Endothelial cell of umbilical vein (primary cell): ENCODE data around the gene TEKTIP1. TPM values are rescaled to one million over a fixed set of nuclear protein-coding genes. Genes with fewer than 3 reads are reported as not detected.
"Not testable (repeated sequence)": the region's sequence is repeated elsewhere in the genome, so short reads cannot be mapped to it uniquely, and the experiment has no call there.

ENCODE experiments used
- BruUV-seq: library from RNA; stranded (reverse); fragments of 400-500 nt; replicated peaks from 2 replicates; lab custom pipeline; 2021; lab: Mats Ljungman, UMichigan
- CTCF ChIA-PET: fragments of 300-600, 350-600 bp; sonication (Branson Sonifier 250); formaldehyde crosslinking; loops from one replicate; lab custom pipeline; 2021; ENCODE audit warnings: antibody characterized with exemption, inconsistent platforms; lab: Charles Lee
- POLR2A ChIA-PET: fragments of 300-600, 350-600 bp; sonication (Branson Sonifier 250); formaldehyde crosslinking; loops from one replicate; lab custom pipeline; 2021; ENCODE audit warnings: antibody characterized with exemption, inconsistent platforms; lab: Charles Lee
- DNase-seq: peaks from one replicate; pipeline ENCODE4 v3.0.0-alpha.2; 2011; ENCODE audit warnings: low read depth, low spot score
- FAIRE-seq: peaks from 2 replicates; lab custom pipeline; 2011; peaks lifted over from hg19 to GRCh38; lab: Jason Lieb, UNC
- H2AFZ ChIP-seq: 2 replicates; pipeline ENCODE4 v1.6.0; 2012; ENCODE audit warnings: low read depth, low read length, control low read depth, inconsistent platforms
- H3K27ac ChIP-seq: 2 replicates; pipeline ENCODE4 v1.5.1; 2011; ENCODE audit warnings: low read depth, mild to moderate bottlenecking, control low read depth, low read length, moderate library complexity; ENCODE audit not compliant: insufficient read depth
- H3K27me3 ChIP-seq, 2 experiments: 2 replicates each; pipeline versions ENCODE4 v1.6.0 to v1.6.1; 2011; ENCODE audit warnings: low read length in 2 of 2, mixed read lengths in 1 of 2; ENCODE audit not compliant: control insufficient read depth in 2 of 2, insufficient read depth in 2 of 2
- H3K36me3 ChIP-seq, 2 experiments: 2 replicates in 1 of 2; 3 replicates in 1 of 2; pipeline ENCODE4 v1.5.1; 2011; ENCODE audit warnings: low read length in 2 of 2, mild to moderate bottlenecking in 1 of 2, moderate library complexity in 1 of 2; ENCODE audit not compliant: control insufficient read depth in 2 of 2, insufficient read depth in 2 of 2; ENCODE audit errors: extremely low read depth in 1 of 2
- H3K4me1 ChIP-seq: 3 replicates; pipeline ENCODE4 v1.5.1; 2011; ENCODE audit warnings: mild to moderate bottlenecking, low read length; ENCODE audit not compliant: control insufficient read depth, insufficient read depth; ENCODE audit errors: extremely low read depth
- H3K4me2 ChIP-seq: 2 replicates; pipeline ENCODE4 v1.6.1; 2011; ENCODE audit warnings: low read length, control low read depth, mixed read lengths; ENCODE audit not compliant: insufficient read depth
- H3K4me3 ChIP-seq, 3 experiments: fragments of 200-600 bp in 1 of 3; sonication (generic), shearing (Covaris generic) in 1 of 3; replicated peaks in 1 of 3; 2 replicates each; pipeline ENCODE4 v1.5.1; 2011 to 2016; ENCODE audit warnings: control low read depth in 3 of 3, low read length in 3 of 3, mild to moderate bottlenecking in 2 of 3, inconsistent platforms in 1 of 3, low read depth in 1 of 3, moderate library complexity in 1 of 3; ENCODE audit not compliant: insufficient read depth in 1 of 3
- H3K79me2 ChIP-seq: 2 replicates; pipeline ENCODE4 v1.6.0; 2012; ENCODE audit warnings: low read length, inconsistent platforms; ENCODE audit not compliant: control insufficient read depth, insufficient read depth
- H3K9ac ChIP-seq: replicated peaks from 2 replicates; pipeline ENCODE3; 2011; ENCODE audit warnings: low read length, control low read depth; ENCODE audit not compliant: insufficient read depth; ENCODE audit errors: extremely low read depth
- H3K9me1 ChIP-seq: replicated peaks from 3 replicates; pipeline ENCODE4 v1.6.0; 2011; ENCODE audit warnings: mild to moderate bottlenecking, low read length; ENCODE audit not compliant: control insufficient read depth, insufficient read depth; ENCODE audit errors: extremely low read depth
- H3K9me3 ChIP-seq: replicated peaks from 2 replicates; pipeline ENCODE4 v1.5.1; 2012; ENCODE audit warnings: low read length, inconsistent platforms; ENCODE audit not compliant: control insufficient read depth, insufficient read depth
- H4K20me1 ChIP-seq: replicated peaks from 2 replicates; pipeline ENCODE3; 2011; ENCODE audit warnings: mild to moderate bottlenecking, low read length; ENCODE audit not compliant: control insufficient read depth, insufficient read depth; ENCODE audit errors: extremely low read depth
- CTCF ChIP-seq, 2 donors: IDR thresholded peaks; 1 replicate in 1 of 2; 2 replicates in 1 of 2; pipeline ENCODE4 v1.5.1; 2011; ENCODE audit warnings: low read length in 2 of 2, mild to moderate bottlenecking in 2 of 2, moderate library complexity in 2 of 2, control low read depth in 1 of 2, inconsistent platforms in 1 of 2, low read depth in 1 of 2; ENCODE audit not compliant: insufficient read depth in 1 of 2; ENCODE audit errors: extremely low read depth in 1 of 2
- EZH2 ChIP-seq: IDR thresholded peaks from 2 replicates; pipeline ENCODE4 v1.6.1; 2012; ENCODE audit warnings: borderline replicate concordance, low read depth, mild to moderate bottlenecking, moderate library complexity, low read length, inconsistent platforms; ENCODE audit not compliant: severe bottlenecking
- FOS ChIP-seq: IDR thresholded peaks from 2 replicates; pipeline ENCODE4 v1.6.1; 2011; ENCODE audit warnings: mild to moderate bottlenecking, low read length, moderate library complexity, borderline replicate concordance; ENCODE audit not compliant: insufficient read depth
- GATA2 ChIP-seq: IDR thresholded peaks from 2 replicates; pipeline ENCODE4 v1.7.0; 2011; ENCODE audit warnings: low read depth, mild to moderate bottlenecking, moderate library complexity, mixed read lengths, low read length; ENCODE audit not compliant: insufficient read length, insufficient read depth
- JUN ChIP-seq: IDR thresholded peaks from 2 replicates; pipeline ENCODE4 v1.6.1; 2011; ENCODE audit warnings: borderline replicate concordance, low read depth; ENCODE audit not compliant: insufficient read length, insufficient read depth
- MYC ChIP-seq: IDR thresholded peaks from one replicate; pipeline ENCODE4 v1.6.1; 2011; ENCODE audit warnings: mild to moderate bottlenecking, low read depth, low read length
- POLR2A ChIP-seq: IDR thresholded peaks from 2 replicates; pipeline ENCODE4 v1.6.1; 2012; ENCODE audit warnings: low read depth, mild to moderate bottlenecking, control low read depth, low read length
- POLR2AphosphoS5 ChIP-seq: IDR thresholded peaks from 2 replicates; pipeline ENCODE4 v1.6.1; 2012; ENCODE audit warnings: low read depth, mild to moderate bottlenecking, control low read depth, low read length, moderate library complexity; ENCODE audit not compliant: insufficient read depth
- dilution Hi-C: fragments of 300-500 bp; cut with MboI; formaldehyde crosslinking; loops from one replicate; pipeline ENCODE4 v1.15.0; 2019; ENCODE audit warnings: low sequenced_read_pairs; ENCODE audit not compliant: extremely low pct_ligation_motif_present
- intact Hi-C: fragments of 100-400 bp; cut with micrococcal nuclease; formaldehyde crosslinking; loops from one replicate; pipeline ENCODE4 v1.10.0; 2022
- polyA plus RNA-seq, 4 experiments: library from polyadenylated mRNA; depleted of rRNA in 3 of 4; stranded (reverse) in 3 of 4; unstranded in 1 of 4; fragments of >200 nt; gene quantifications; 2 replicates each; pipeline versions ENCODE4 v1.2.1 to v1.2.3, GENCODE V29; 2011 to 2012; ENCODE audit warnings: missing spikeins in 1 of 4
- total RNA-seq: library from RNA; stranded (reverse); gene quantifications from 2 replicates; pipeline ENCODE4 v1.2.3, GENCODE V29; 2021
- TF ChIP-seq, protein P1 (sequence below): IDR thresholded peaks from 2 replicates; pipeline ENCODE4 v1.6.1; 2011; ENCODE audit not compliant: insufficient read depth, insufficient read length

TEKTIP1 gene
- total and polyA plus RNA-seq, 2 donors (not counting 3 experiments of a cell fraction or from before 2014, with no cell fraction given), result 0.73 TPM; not detected in 1

DNA sequence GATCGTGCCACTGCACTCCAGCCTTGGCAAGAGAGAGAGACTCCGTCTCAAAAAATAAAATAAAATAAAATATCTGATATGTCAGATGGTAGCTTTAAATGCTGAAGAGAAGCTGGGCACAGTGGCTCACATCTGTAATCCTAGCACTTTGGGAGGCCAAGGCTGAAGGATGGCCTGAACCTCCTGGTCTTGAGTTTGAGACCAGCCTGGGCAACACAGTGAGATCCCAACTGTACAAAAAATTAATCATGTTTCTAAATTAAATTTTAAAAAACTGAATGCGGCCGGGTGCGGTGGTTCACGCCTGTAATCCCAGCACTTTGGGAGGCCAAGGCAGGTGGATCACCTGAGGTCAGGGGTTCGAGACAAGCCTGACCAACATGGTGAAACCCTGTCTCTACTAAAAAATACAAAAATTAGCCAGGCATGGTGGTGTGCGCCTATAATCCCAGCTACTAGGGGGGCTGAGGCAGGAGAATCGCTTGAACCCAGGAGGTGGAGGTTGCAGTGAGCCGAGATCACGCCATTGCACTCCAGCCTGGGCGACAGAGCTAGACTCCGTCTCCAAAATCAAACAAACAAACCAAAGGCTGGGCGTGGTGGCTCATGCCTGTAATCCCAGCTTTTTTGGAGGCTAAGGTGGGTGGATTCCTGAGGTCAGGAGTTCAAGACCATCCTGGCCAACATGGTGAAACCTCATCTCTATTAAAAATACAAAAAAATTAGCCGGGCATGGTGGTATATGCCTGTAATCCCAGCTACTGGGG, 45.2 kb downstream of the TEKTIP1 start:
- H3K27ac ChIP-seq, POLR2A ChIA-PET, H2AFZ ChIP-seq, H3K9me1 ChIP-seq, H3K27me3 ChIP-seq, H3K9me3 ChIP-seq, BruUV-seq, dilution Hi-C loops, H3K4me2 ChIP-seq, H3K9ac ChIP-seq, H3K4me3 ChIP-seq, H3K36me3 ChIP-seq, H4K20me1 ChIP-seq, H3K79me2 ChIP-seq, DNase-seq, FAIRE-seq: not testable (repeated sequence)
- intact Hi-C loops, result loop anchor here (2.0 kb wide), 1 partner anchor 23 kb away; the partner anchor contains the start of gene TBXA2R
- CTCF ChIA-PET, result interaction anchor here (1.8 to 4.1 kb wide), 4 partner anchors 9 to 39 kb away, joined by 6 to 22 read pairs (median 9); partner anchors contain the start of gene MFSD12
- H3K4me1 ChIP-seq, result peaks cover 11% of the 10 kb centered on the region

GRCh38 chr19:3585301-3586126, 46.5 kb downstream of the TEKTIP1 start, which contains the start of gene GIPC3:
GIPC3 (plus strand) TSS chr19:3585478; CDS start chr19:3585598, 120 bp downstream.
- Histone ChIP-seq H3K4me1 (peaks cover 7% of the 10 kb centered on the region), H3K79me2 (no peaks in the 10 kb centered on the region), H3K9me3 (no peaks in the 10 kb centered on the region), H3K4me3 (peak within 1 kb of the TSS; percentile 16 to 40 (median 25)), H3K9me1 (no peaks in the 10 kb centered on the region), H3K27ac (no peak within 1 kb of the TSS), H2AFZ (peak within 1 kb of the TSS; percentile 94), H3K27me3 (no peaks in the 10 kb centered on the region), H4K20me1 (no peaks in the 10 kb centered on the region), H3K4me2 (peak within 1 kb of the TSS; percentile 70), H3K9ac (peak within 1 kb of the TSS; percentile 47), H3K36me3 (no peaks in the 10 kb centered on the region)
- ChIA-PET CTCF (interaction anchor here (0.6 to 4.1 kb wide), 12 partner anchors 9 to 1637 kb away, joined by 3 to 22 read pairs (median 6); partner anchors contain the start of gene MFSD12), POLR2A (interaction anchor here (0.6 kb wide), 1 partner anchor 853 kb away, joined by 8 read pairs; no protein-coding TSS in a partner anchor)
- intact Hi-C loops (loop anchor here (1.0 to 2.0 kb wide), 2 partner anchors 21 to 33 kb away; partner anchors contain the start of gene TBXA2R), dilution Hi-C loops (no loop called here)
- DNase-seq (no peak), FAIRE-seq (no peak)
- no TSS peak for BruUV-seq
- TF ChIP-seq JUN (no peak), POLR2AphosphoS5 (no peak), GATA2 (no peak), POLR2A (no peak), EZH2 (no peak), MYC (no peak), FOS (no peak), CTCF (IDR thresholded peaks at IDR 0.05; ENCODE audit: extremely low read depth in 1 of 2, insufficient read depth in 1 of 2, low read depth in 1 of 2, low read length in 2 of 2) (no peak)
- TF ChIP-seq, protein P1, sequence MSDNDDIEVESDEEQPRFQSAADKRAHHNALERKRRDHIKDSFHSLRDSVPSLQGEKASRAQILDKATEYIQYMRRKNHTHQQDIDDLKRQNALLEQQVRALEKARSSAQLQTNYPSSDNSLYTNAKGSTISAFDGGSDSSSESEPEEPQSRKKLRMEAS, result no peak
